ENCODE measurements around the gene GPC5.
"Not testable (repeated sequence)": the region's sequence is repeated elsewhere in the genome, so short reads cannot be mapped to it uniquely, and the experiment has no call there.

The GPC5 gene

DNA sequence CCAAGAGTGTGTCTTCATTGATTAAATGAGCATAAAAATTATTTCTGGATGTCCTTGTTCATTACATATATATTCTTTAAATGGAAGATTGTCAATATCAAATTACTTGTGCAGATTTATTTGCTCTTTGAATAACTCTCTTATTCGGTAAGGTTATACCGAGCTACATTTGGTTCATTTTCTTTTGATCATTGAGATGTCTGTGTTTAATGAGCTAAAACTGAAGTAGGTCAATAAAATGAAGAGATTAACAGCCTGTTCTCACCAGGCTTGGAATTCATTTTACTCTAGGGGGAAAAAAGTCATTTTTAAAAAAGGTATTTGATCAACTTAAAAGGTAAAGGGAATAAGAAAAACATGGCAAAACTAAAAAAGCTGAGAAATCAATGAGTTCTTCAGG lies 10.6 kb downstream of the GPC5 start:
- no peaks in the 10 kb centered on the region for H3K36me3 ChIP-seq (ENCODE audit: low read length)
- TF ChIP-seq EZH2phosphoT487 (conservative IDR thresholded peaks at IDR 0.05; ENCODE audit: low read length), result no peak
- TF ChIP-seq, protein P1, sequence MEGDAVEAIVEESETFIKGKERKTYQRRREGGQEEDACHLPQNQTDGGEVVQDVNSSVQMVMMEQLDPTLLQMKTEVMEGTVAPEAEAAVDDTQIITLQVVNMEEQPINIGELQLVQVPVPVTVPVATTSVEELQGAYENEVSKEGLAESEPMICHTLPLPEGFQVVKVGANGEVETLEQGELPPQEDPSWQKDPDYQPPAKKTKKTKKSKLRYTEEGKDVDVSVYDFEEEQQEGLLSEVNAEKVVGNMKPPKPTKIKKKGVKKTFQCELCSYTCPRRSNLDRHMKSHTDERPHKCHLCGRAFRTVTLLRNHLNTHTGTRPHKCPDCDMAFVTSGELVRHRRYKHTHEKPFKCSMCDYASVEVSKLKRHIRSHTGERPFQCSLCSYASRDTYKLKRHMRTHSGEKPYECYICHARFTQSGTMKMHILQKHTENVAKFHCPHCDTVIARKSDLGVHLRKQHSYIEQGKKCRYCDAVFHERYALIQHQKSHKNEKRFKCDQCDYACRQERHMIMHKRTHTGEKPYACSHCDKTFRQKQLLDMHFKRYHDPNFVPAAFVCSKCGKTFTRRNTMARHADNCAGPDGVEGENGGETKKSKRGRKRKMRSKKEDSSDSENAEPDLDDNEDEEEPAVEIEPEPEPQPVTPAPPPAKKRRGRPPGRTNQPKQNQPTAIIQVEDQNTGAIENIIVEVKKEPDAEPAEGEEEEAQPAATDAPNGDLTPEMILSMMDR (IDR thresholded peaks at IDR 0.05; ENCODE audit: insufficient read depth, low read length, poor library complexity, severe bottlenecking), result no peak
- no peaks in the 10 kb centered on the region for H3K27me3 ChIP-seq (ENCODE audit: low read length)
- no peak overlapping the region for H3K9ac ChIP-seq (ENCODE audit: low read length)
- H3K9me3 ChIP-seq (ENCODE audit: insufficient read depth, low read length), result no peaks in the 10 kb centered on the region
- H3K4me2 ChIP-seq (ENCODE audit: low read depth, low read length, poor library complexity, severe bottlenecking), result no peak overlapping the region
- H3K27ac ChIP-seq (ENCODE audit: low read depth, low read length), result no peak overlapping the region
- H2AFZ ChIP-seq (ENCODE audit: low read depth, low read length, severe bottlenecking), result no peak overlapping the region
- H3K9me2 ChIP-seq (replicated peaks; ENCODE audit: insufficient read depth, low read length), result no peaks in the 10 kb centered on the region
- no peak overlapping the region for H3K4me3 ChIP-seq (ENCODE audit: insufficient read depth, low read length, poor library complexity, severe bottlenecking)
- H3F3A ChIP-seq (ENCODE audit: insufficient read depth), result no peaks in the 10 kb centered on the region
- no peaks in the 10 kb centered on the region for H3K79me2 ChIP-seq (ENCODE audit: insufficient read depth, low read length)
- no peaks in the 10 kb centered on the region for H4K20me1 ChIP-seq (ENCODE audit: low read depth, low read length)

GRCh38 chr13:91416579-91416978 lies 18.2 kb downstream of the GPC5 start:
- not testable (repeated sequence) for H2AFZ ChIP-seq (ENCODE audit: low read depth, low read length, severe bottlenecking); H3K79me2 ChIP-seq (ENCODE audit: insufficient read depth, low read length); H3K4me2 ChIP-seq (ENCODE audit: low read depth, low read length, poor library complexity, severe bottlenecking); H3F3A ChIP-seq (ENCODE audit: insufficient read depth); H3K36me3 ChIP-seq (ENCODE audit: low read length); H3K9me2 ChIP-seq (replicated peaks; ENCODE audit: insufficient read depth, low read length); H4K20me1 ChIP-seq (ENCODE audit: low read depth, low read length); H3K4me3 ChIP-seq (ENCODE audit: insufficient read depth, low read length, poor library complexity, severe bottlenecking); H3K27me3 ChIP-seq (ENCODE audit: low read length); H3K9me3 ChIP-seq (ENCODE audit: insufficient read depth, low read length); H3K27ac ChIP-seq (ENCODE audit: low read depth, low read length); H3K9ac ChIP-seq (ENCODE audit: low read length)

DNA sequence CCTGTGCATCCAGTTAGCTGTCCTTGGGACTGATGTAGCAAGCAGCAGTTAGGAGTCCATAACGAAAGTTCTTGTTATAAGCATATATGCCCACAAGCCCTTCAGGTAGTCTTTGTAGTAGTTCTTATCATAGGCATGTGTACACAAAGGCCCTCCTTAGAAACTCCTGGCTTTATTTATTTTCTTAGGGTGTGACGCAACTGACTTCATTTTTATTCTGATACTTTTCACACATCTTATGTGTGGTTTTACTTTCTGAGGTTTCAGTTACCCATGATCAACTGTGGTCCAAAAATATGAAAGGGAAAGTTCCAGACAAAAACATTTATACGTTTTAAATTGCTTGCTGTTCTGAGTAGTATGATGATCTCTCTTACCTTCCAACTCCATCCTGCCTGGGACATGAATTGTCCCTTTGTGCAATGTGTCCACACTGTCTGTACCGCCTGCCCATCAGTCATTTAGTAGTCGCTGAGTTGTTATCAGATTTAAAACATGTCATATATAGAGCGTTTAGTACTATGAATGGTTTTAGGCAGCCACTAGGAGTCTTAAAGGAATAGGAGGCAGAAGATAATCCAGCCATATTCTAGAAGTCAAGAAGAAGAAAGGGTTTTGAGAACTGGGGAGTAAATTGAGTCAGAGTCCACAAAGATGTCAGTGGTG lies 19.4 kb downstream of the GPC5 start:
- no peaks in the 10 kb centered on the region for H3K27me3 ChIP-seq (ENCODE audit: low read length)
- H3K9me3 ChIP-seq (ENCODE audit: insufficient read depth, low read length), result no peaks in the 10 kb centered on the region
- no peaks in the 10 kb centered on the region for H4K20me1 ChIP-seq (ENCODE audit: low read depth, low read length)
- no peak overlapping the region for H3K9ac ChIP-seq (ENCODE audit: low read length)
- H3K4me2 ChIP-seq (ENCODE audit: low read depth, low read length, poor library complexity, severe bottlenecking), result no peak overlapping the region
- no peaks in the 10 kb centered on the region for H3F3A ChIP-seq (ENCODE audit: insufficient read depth)
- H3K9me2 ChIP-seq (replicated peaks; ENCODE audit: insufficient read depth, low read length), result no peaks in the 10 kb centered on the region
- H3K27ac ChIP-seq (ENCODE audit: low read depth, low read length), result no peak overlapping the region
- no peaks in the 10 kb centered on the region for H3K79me2 ChIP-seq (ENCODE audit: insufficient read depth, low read length)
- no peaks in the 10 kb centered on the region for H3K36me3 ChIP-seq (ENCODE audit: low read length)
- H2AFZ ChIP-seq (ENCODE audit: low read depth, low read length, severe bottlenecking), result no peak overlapping the region
- H3K4me3 ChIP-seq (ENCODE audit: insufficient read depth, low read length, poor library complexity, severe bottlenecking), result no peak overlapping the region
- TF ChIP-seq EZH2phosphoT487 (conservative IDR thresholded peaks at IDR 0.05; ENCODE audit: low read length), result no peak
- TF ChIP-seq, protein P1 (IDR thresholded peaks at IDR 0.05; ENCODE audit: insufficient read depth, low read length, poor library complexity, severe bottlenecking), result no peak

GRCh38 chr13:91426913-91427312 lies 28.5 kb downstream of the GPC5 start:
- H3K79me2 ChIP-seq (ENCODE audit: insufficient read depth, low read length), result no peaks in the 10 kb centered on the region
- H4K20me1 ChIP-seq (ENCODE audit: low read depth, low read length), result no peaks in the 10 kb centered on the region
- H3K27me3 ChIP-seq (ENCODE audit: low read length), result no peaks in the 10 kb centered on the region
- H3K9ac ChIP-seq (ENCODE audit: low read length), result no peak overlapping the region
- H2AFZ ChIP-seq (ENCODE audit: low read depth, low read length, severe bottlenecking), result no peak overlapping the region
- no peaks in the 10 kb centered on the region for H3K36me3 ChIP-seq (ENCODE audit: low read length)
- H3F3A ChIP-seq (ENCODE audit: insufficient read depth), result no peaks in the 10 kb centered on the region
- H3K9me3 ChIP-seq (ENCODE audit: insufficient read depth, low read length), result peaks cover 7% of the 10 kb centered on the region; the same call in 1 of the 2 replicates
- no peaks in the 10 kb centered on the region for H3K9me2 ChIP-seq (replicated peaks; ENCODE audit: insufficient read depth, low read length)
- no peak overlapping the region for H3K4me3 ChIP-seq (ENCODE audit: insufficient read depth, low read length, poor library complexity, severe bottlenecking)
- H3K27ac ChIP-seq (ENCODE audit: low read depth, low read length), result no peak overlapping the region
- no peak for TF ChIP-seq EZH2phosphoT487 (conservative IDR thresholded peaks at IDR 0.05; ENCODE audit: low read length)
- TF ChIP-seq, protein P1 (IDR thresholded peaks at IDR 0.05; ENCODE audit: insufficient read depth, low read length, poor library complexity, severe bottlenecking), result no peak
- H3K4me2 ChIP-seq (ENCODE audit: low read depth, low read length, poor library complexity, severe bottlenecking), result no peak overlapping the region

DNA sequence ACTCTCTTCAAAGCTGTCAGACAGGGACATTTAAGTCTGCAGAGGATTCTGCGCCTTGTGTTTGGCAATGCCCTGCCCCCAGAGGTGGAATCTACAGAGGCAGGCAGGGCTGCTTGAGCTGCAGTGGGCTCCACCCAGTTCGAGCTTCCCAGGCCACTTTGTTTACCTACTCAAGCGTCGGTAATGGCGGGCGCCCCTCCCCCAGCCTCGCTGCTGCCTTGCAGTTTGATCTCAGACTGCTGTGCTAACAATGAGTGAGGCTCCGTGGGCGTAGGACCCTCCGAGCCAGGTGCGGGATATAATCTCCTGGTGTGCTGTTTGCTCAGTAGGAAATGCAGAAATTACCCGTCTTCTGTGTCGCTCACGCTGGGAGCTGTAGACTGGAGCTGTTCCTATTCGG lies 40.3 kb downstream of the GPC5 start:
- not testable (repeated sequence) for H3K9me2 ChIP-seq (replicated peaks; ENCODE audit: insufficient read depth, low read length); H3K4me3 ChIP-seq (ENCODE audit: insufficient read depth, low read length, poor library complexity, severe bottlenecking); H3K27me3 ChIP-seq (ENCODE audit: low read length); H3K9me3 ChIP-seq (ENCODE audit: insufficient read depth, low read length); H3K27ac ChIP-seq (ENCODE audit: low read depth, low read length); H4K20me1 ChIP-seq (ENCODE audit: low read depth, low read length); H3K36me3 ChIP-seq (ENCODE audit: low read length); H3K79me2 ChIP-seq (ENCODE audit: insufficient read depth, low read length); H3K4me2 ChIP-seq (ENCODE audit: low read depth, low read length, poor library complexity, severe bottlenecking); H3K9ac ChIP-seq (ENCODE audit: low read length); H3F3A ChIP-seq (ENCODE audit: insufficient read depth); H2AFZ ChIP-seq (ENCODE audit: low read depth, low read length, severe bottlenecking)

Data from SU-DHL-6 (cell line).